SK-N-SH (cell line): Measurements from ENCODE around the gene GRM7. TPM values are rescaled to one million over a fixed set of nuclear protein-coding genes. Genes with fewer than 3 reads are reported as not detected.

Source experiments
- CTCF ChIA-PET: fragments of 300-600, 350-600 bp; formaldehyde crosslinking; extraction: SDS; loops from one replicate; lab custom pipeline; 2021; lab: Yijun Ruan, JAX
- POLR2A ChIA-PET: fragments of 350-600 bp; sonication (Branson Sonifier 250); formaldehyde crosslinking; extraction: SDS; loops from one replicate; lab custom pipeline; 2020; ENCODE audit warnings: antibody characterized with exemption, inconsistent platforms; lab: Yijun Ruan, JAX
- DNase-seq: peaks from one replicate; pipeline ENCODE4 v3.0.0; 2012
- H2AFZ ChIP-seq: fragments of 200-600 bp; sonication (generic); 2 replicates; pipeline ENCODE4 v1.8.1; 2016; ENCODE audit warnings: antibody characterized with exemption, mild to moderate bottlenecking, low read depth
- H3F3A ChIP-seq: fragments of 200-600 bp; sonication (generic); replicated peaks from 2 replicates; pipeline ENCODE3; 2016; ENCODE audit warnings: antibody characterized with exemption, mild to moderate bottlenecking; ENCODE audit not compliant: insufficient read depth
- H3K27ac ChIP-seq, 2 experiments: fragments of 200-500 bp in 1 of 2; fragments of 200-600 bp in 1 of 2; sonication (Bioruptor generic) in 1 of 2; sonication (generic), shearing (Covaris generic) in 1 of 2; 2 replicates each; pipeline versions ENCODE4 v1.5.1 to v1.6.1; 2014 to 2016; ENCODE audit warnings: low read depth in 2 of 2, inconsistent platforms in 1 of 2, low read length in 1 of 2, mild to moderate bottlenecking in 1 of 2, mixed read lengths in 1 of 2
- H3K27me3 ChIP-seq: fragments of 200-600 bp; sonication (generic), shearing (Covaris generic); 2 replicates; pipeline ENCODE4 v1.6.1; 2016; ENCODE audit warnings: mixed run types; ENCODE audit not compliant: insufficient read depth
- H3K36me3 ChIP-seq, 2 experiments: fragments of 200-500 bp in 1 of 2; fragments of 200-600 bp in 1 of 2; sonication (Bioruptor generic) in 1 of 2; sonication (generic) in 1 of 2; replicated peaks in 1 of 2; 2 replicates each; pipeline versions ENCODE3 to v1.5.1; 2014 to 2016; ENCODE audit warnings: low read length in 1 of 2, mild to moderate bottlenecking in 1 of 2; ENCODE audit not compliant: insufficient read depth in 2 of 2, control insufficient read depth in 1 of 2
- H3K4me1 ChIP-seq, 2 experiments: fragments of 200-500 bp in 1 of 2; fragments of 200-600 bp in 1 of 2; sonication (Bioruptor generic) in 1 of 2; sonication (generic), shearing (Covaris generic) in 1 of 2; 2 replicates each; pipeline versions ENCODE4 v1.5.1 to v1.6.1; 2014 to 2016; ENCODE audit warnings: low read depth in 1 of 2, low read length in 1 of 2, mixed run types in 1 of 2; ENCODE audit not compliant: insufficient read depth in 2 of 2, control insufficient read depth in 1 of 2
- H3K4me2 ChIP-seq: fragments of 200-600 bp; sonication (generic), shearing (Covaris generic); 2 replicates; pipeline ENCODE4 v1.6.1; 2017; ENCODE audit warnings: mixed run types
- H3K4me3 ChIP-seq, 2 experiments: fragments of 200-500 bp in 1 of 2; fragments of 200-600 bp in 1 of 2; sonication (Bioruptor generic) in 1 of 2; sonication (generic), shearing (Covaris generic) in 1 of 2; 2 replicates each; pipeline versions ENCODE4 v1.5.1 to v1.8.1; 2014 to 2016; ENCODE audit warnings: low read depth in 2 of 2, inconsistent platforms in 1 of 2, low read length in 1 of 2, mild to moderate bottlenecking in 1 of 2, mixed read lengths in 1 of 2, moderate library complexity in 1 of 2
- H3K79me2 ChIP-seq: fragments of 200-600 bp; sonication (generic); 2 replicates; pipeline ENCODE4 v1.8.1; 2017; ENCODE audit warnings: mild to moderate bottlenecking; ENCODE audit not compliant: insufficient read depth
- H3K9ac ChIP-seq: fragments of 200-600 bp; sonication (generic); 2 replicates; pipeline ENCODE4 v1.6.1; 2017; ENCODE audit warnings: mixed run types
- H3K9me2 ChIP-seq: fragments of 200-600 bp; sonication (generic); 2 replicates; pipeline ENCODE4 v1.6.1; 2017; ENCODE audit warnings: mixed run types
- H3K9me3 ChIP-seq: fragments of 200-600 bp; sonication (generic); 2 replicates; pipeline ENCODE4 v1.6.1; 2017; ENCODE audit warnings: mixed run types, mild to moderate bottlenecking, moderate library complexity
- H4K20me1 ChIP-seq: fragments of 200-600 bp; sonication (generic); 2 replicates; pipeline ENCODE4 v1.6.1; 2017; ENCODE audit warnings: mild to moderate bottlenecking, mixed run types; ENCODE audit not compliant: insufficient read depth
- CHD2 ChIP-seq: fragments of 150-350 bp; IDR thresholded peaks from 2 replicates; pipeline ENCODE4 v1.6.1; 2018; ENCODE audit warnings: low read length; ENCODE audit not compliant: partially characterized antibody
- ELF1 ChIP-seq: IDR thresholded peaks from 2 replicates; pipeline ENCODE4 v1.4.0; 2012
- EP300 ChIP-seq, 2 experiments: IDR thresholded peaks; 2 replicates each; pipeline versions ENCODE4 v1.4.0 to v1.6.1; 2012; ENCODE audit warnings: borderline replicate concordance in 1 of 2, low read depth in 1 of 2, low read length in 1 of 2
- GABPA ChIP-seq: IDR thresholded peaks from 2 replicates; pipeline ENCODE4 v1.4.0; 2012; ENCODE audit warnings: low read depth, mild to moderate bottlenecking
- GATA2 ChIP-seq: sonication (generic); formaldehyde crosslinking; IDR thresholded peaks from 2 replicates; pipeline ENCODE4 v1.5.0; 2020; ENCODE audit warnings: mild to moderate bottlenecking, missing genetic modification reagents
- JUND ChIP-seq: IDR thresholded peaks from 2 replicates; pipeline ENCODE4 v1.4.0; 2012
- NFIC ChIP-seq: IDR thresholded peaks from 2 replicates; pipeline ENCODE4 v1.4.0; 2012; ENCODE audit warnings: borderline replicate concordance
- PBX3 ChIP-seq: IDR thresholded peaks from 2 replicates; pipeline ENCODE4; 2012
- POLR2AphosphoS5 ChIP-seq: IDR thresholded peaks from 2 replicates; pipeline ENCODE4 v1.6.1; 2012; ENCODE audit warnings: low read depth, low read length
- REST ChIP-seq: IDR thresholded peaks from 2 replicates; pipeline ENCODE4 v1.6.1; 2012; ENCODE audit warnings: mild to moderate bottlenecking, low read depth, low read length, moderate library complexity
- RXRA ChIP-seq: IDR thresholded peaks from 2 replicates; pipeline ENCODE4 v1.4.0; 2012; ENCODE audit warnings: low read depth, mild to moderate bottlenecking, borderline replicate concordance
- SIN3A ChIP-seq: IDR thresholded peaks from 2 replicates; pipeline ENCODE4 v1.6.1; 2012; ENCODE audit warnings: low read depth, mild to moderate bottlenecking, low read length, moderate library complexity, borderline replicate concordance
- SMC3 ChIP-seq: IDR thresholded peaks from 2 replicates; pipeline ENCODE4 v1.6.1; 2012; ENCODE audit warnings: low read depth, low read length, improper control_type of control experiment
- TAF1 ChIP-seq: IDR thresholded peaks from 2 replicates; pipeline ENCODE4 v1.6.1; 2012; ENCODE audit warnings: low read depth, mild to moderate bottlenecking, low read length, moderate library complexity, borderline replicate concordance
- TCF12 ChIP-seq: IDR thresholded peaks from 2 replicates; pipeline ENCODE4 v1.4.0; 2012
- WGBS: methylation state at CpG from one replicate; pipeline ENCODE4 v1.1.6; 2017; ENCODE audit warnings: low lambda C conversion rate; 5-methylcytosine and 5-hydroxymethylcytosine counted together
- polyA plus RNA-seq, 3 experiments: library from polyadenylated mRNA; depleted of rRNA; stranded (reverse); fragments of >200 nt; gene quantifications; 2 replicates each; pipeline ENCODE4 v1.2.3, GENCODE V29; 2012
- TF ChIP-seq, protein P1 (sequence below): IDR thresholded peaks from 2 replicates; pipeline ENCODE4 v1.4.0; 2012; ENCODE audit warnings: low read depth, borderline replicate concordance
- TF ChIP-seq, protein P2 (sequence below): fragments of 150-350 bp; IDR thresholded peaks from 2 replicates; pipeline ENCODE4 v1.6.1; 2017; ENCODE audit warnings: antibody characterized with exemption, low read length, low read depth, borderline replicate concordance

The GRM7 gene
- polyA plus RNA-seq, 1 of the 3 experiments (the other 2 are of a cell fraction): 0.03 TPM

DNA sequence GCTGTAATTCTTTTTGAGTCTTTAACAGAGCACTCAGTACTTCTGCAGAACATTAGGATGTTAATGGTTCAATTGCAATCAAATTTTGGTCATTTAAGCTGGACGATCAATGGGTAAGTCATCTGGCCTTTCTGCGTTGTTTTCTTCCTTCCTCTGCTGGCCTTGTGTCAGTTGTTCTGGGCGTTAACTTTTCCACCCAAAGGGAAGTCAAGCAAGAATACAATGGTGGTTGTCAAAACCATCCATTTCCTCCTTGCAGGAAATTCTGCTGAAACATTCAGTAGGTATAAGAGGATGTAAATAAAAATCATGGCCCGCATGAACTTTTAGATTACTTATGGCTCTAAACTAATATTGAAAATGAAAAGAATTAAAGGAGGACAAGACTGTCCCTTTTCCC is 584.0 kb downstream of the GRM7 start:
- DNase-seq: no peak
- H3K4me1 ChIP-seq: no peaks in the 10 kb centered on the region
- TF ChIP-seq RXRA (no peak), ELF1 (no peak), TCF12 (no peak), EP300 (IDR thresholded peaks at IDR 0.05; ENCODE audit: borderline replicate concordance in 1 of 2, low read depth in 1 of 2, low read length in 1 of 2) (no peak), TAF1 (no peak), SMC3 (no peak), GATA2 (no peak), REST (no peak), CHD2 (no peak), SIN3A (no peak), JUND (no peak), POLR2AphosphoS5 (no peak), GABPA (no peak), PBX3 (no peak), NFIC (no peak)
- TF ChIP-seq, protein P1, sequence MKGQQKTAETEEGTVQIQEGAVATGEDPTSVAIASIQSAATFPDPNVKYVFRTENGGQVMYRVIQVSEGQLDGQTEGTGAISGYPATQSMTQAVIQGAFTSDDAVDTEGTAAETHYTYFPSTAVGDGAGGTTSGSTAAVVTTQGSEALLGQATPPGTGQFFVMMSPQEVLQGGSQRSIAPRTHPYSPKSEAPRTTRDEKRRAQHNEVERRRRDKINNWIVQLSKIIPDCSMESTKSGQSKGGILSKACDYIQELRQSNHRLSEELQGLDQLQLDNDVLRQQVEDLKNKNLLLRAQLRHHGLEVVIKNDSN: no peak
- TF ChIP-seq, protein P2, sequence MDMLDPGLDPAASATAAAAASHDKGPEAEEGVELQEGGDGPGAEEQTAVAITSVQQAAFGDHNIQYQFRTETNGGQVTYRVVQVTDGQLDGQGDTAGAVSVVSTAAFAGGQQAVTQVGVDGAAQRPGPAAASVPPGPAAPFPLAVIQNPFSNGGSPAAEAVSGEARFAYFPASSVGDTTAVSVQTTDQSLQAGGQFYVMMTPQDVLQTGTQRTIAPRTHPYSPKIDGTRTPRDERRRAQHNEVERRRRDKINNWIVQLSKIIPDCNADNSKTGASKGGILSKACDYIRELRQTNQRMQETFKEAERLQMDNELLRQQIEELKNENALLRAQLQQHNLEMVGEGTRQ: no peak
- TF ChIP-seq, all 33 proteins: peak for 0
- Histone ChIP-seq H3F3A (no peaks in the 10 kb centered on the region), H3K27ac (no peak overlapping the region), H3K9ac (no peak overlapping the region), H4K20me1 (no peaks in the 10 kb centered on the region), H3K9me3 (no peaks in the 10 kb centered on the region), H3K4me2 (no peak overlapping the region), H3K79me2 (no peaks in the 10 kb centered on the region), H3K9me2 (no peaks in the 10 kb centered on the region), H3K4me3 (no peak overlapping the region), H2AFZ (no peak overlapping the region), H3K27me3 (no peaks in the 10 kb centered on the region), H3K36me3 (no peaks in the 10 kb centered on the region)
- CTCF ChIA-PET: no interaction called here
- WGBS: 72% methylated on average over 4 of the region's 4 CpGs
- POLR2A ChIA-PET: no interaction called here
